GM04504 (cell line): ENCODE data around the gene BCL6B.

Experiments
- DNase-seq: peaks from one replicate; pipeline ENCODE4 v3.0.0-alpha.2; 2012; ENCODE audit warnings: low read depth

Gene BCL6B

GRCh38 chr17:7060165-7060891 lies 37.5 kb downstream of the BCL6B start:
- DNase-seq, result no peak

- DNase-seq, result no peak
These were observed 40.8 kb downstream of the BCL6B start for GRCh38 chr17:7063518-7064094.

- DNase-seq, result no peak
These were observed 41.4 kb downstream of the BCL6B start for GRCh38 chr17:7064261-7064660.

GRCh38 chr17:7067198-7067597 lies 44.3 kb downstream of the BCL6B start:
- DNase-seq, result no peak

- no peak for DNase-seq
These were observed 45.4 kb downstream of the BCL6B start for GRCh38 chr17:7068268-7068667.

- no peak for DNase-seq
These were observed 47.9 kb downstream of the BCL6B start for GRCh38 chr17:7070712-7071111.

GRCh38 chr17:7072406-7072805 lies 49.6 kb downstream of the BCL6B start:
- DNase-seq, result no peak

- DNase-seq, result no peak
These were observed 52.1 kb downstream of the BCL6B start for GRCh38 chr17:7074931-7075330.

GRCh38 chr17:7077911-7078546 lies 55.2 kb downstream of the BCL6B start:
- DNase-seq, result no peak

- no peak for DNase-seq
These were observed 55.9 kb downstream of the BCL6B start for GRCh38 chr17:7078711-7079110.
